Adrenal gland (tissue), 5 donors: ENCODE results near the gene PRRT2.

Source experiments
- POLR2A ChIP-seq, 2 donors: fragments of 450-650 bp; IDR thresholded peaks; one replicate each; pipeline ENCODE4 v1.6.1; 2017; ENCODE audit warnings: antibody characterized with exemption in 2 of 2, mild to moderate bottlenecking in 2 of 2, moderate library complexity in 1 of 2
- TF ChIP-seq, protein P1 (sequence below), 6 experiments: fragments of 450-650 bp in 4 of 6; fragments of 200-600 bp in 2 of 6; sonication (generic) in 1 of 6; IDR thresholded peaks; 1 replicate in 5 of 6; 2 replicates in 1 of 6; pipeline versions ENCODE4 v1.5.1 to v1.8.0; 2016 to 2021; ENCODE audit warnings: antibody characterized with exemption in 6 of 6, mild to moderate bottlenecking in 2 of 6, moderate library complexity in 1 of 6
- donor health status: DM: no; HTN: no; CAD: no.

DNA sequence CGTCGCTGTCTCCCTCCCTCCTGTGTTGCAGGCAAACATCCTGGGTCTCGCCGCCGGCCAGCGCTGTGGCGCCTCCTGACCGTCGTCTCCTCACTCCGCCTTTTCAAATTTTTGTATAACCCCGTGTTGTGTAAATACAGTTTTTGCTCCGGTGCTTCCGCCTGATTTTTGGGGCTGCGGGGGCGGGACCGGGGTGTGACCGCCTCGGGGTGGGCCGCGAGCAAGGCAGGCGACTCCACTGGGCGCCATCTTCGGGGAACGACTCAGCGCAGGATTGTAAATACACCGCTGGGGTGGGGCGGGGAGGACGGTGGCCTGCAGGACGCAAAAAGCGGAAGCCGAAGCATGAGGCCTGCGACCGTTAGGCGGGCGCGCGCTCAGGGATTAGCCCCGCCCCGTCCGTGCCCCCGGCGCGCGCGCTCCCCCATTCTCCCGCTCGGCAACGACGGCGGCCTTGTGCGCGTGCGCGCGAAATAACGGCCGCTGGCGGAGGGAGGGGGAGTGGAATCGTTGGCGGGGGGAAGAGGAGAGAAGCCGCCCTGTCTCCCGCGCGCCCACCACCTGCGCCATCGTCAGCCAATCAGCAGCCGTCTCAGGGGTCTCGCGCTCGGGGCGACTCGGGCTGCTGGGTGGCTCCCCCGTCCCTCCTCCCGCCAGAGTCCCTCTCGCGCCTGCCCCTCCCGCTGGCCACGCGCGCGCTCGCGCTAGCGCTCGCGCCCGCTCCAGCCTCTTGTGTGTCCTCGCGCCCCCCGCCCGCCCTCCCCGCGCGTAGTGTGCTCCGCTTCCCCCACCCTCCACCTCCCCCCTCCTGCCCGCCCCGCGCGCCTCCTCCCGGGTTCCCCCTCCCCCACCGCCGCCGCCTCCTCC is 6.5 kb upstream of the PRRT2 start:
- TF ChIP-seq, protein P1, sequence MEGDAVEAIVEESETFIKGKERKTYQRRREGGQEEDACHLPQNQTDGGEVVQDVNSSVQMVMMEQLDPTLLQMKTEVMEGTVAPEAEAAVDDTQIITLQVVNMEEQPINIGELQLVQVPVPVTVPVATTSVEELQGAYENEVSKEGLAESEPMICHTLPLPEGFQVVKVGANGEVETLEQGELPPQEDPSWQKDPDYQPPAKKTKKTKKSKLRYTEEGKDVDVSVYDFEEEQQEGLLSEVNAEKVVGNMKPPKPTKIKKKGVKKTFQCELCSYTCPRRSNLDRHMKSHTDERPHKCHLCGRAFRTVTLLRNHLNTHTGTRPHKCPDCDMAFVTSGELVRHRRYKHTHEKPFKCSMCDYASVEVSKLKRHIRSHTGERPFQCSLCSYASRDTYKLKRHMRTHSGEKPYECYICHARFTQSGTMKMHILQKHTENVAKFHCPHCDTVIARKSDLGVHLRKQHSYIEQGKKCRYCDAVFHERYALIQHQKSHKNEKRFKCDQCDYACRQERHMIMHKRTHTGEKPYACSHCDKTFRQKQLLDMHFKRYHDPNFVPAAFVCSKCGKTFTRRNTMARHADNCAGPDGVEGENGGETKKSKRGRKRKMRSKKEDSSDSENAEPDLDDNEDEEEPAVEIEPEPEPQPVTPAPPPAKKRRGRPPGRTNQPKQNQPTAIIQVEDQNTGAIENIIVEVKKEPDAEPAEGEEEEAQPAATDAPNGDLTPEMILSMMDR (IDR thresholded peaks at IDR 0.05), result peak in 1 of 6 experiments; percentile 30
- peak; percentile 28 to 91 for TF ChIP-seq POLR2A (IDR thresholded peaks at IDR 0.05)
